NCI-H2196 (cell line): ENCODE data around the gene LGALS4.
"Not testable (repeated sequence)": the region's sequence is repeated elsewhere in the genome, so short reads cannot be mapped to it uniquely, and the experiment has no call there.

Experiments used
- DNase-seq: peaks from one replicate; lab custom pipeline; 2025; ENCODE audit not compliant: unreplicated experiment; lab: John Stamatoyannopoulos, UW

Gene LGALS4, protein sequence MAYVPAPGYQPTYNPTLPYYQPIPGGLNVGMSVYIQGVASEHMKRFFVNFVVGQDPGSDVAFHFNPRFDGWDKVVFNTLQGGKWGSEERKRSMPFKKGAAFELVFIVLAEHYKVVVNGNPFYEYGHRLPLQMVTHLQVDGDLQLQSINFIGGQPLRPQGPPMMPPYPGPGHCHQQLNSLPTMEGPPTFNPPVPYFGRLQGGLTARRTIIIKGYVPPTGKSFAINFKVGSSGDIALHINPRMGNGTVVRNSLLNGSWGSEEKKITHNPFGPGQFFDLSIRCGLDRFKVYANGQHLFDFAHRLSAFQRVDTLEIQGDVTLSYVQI

DNA sequence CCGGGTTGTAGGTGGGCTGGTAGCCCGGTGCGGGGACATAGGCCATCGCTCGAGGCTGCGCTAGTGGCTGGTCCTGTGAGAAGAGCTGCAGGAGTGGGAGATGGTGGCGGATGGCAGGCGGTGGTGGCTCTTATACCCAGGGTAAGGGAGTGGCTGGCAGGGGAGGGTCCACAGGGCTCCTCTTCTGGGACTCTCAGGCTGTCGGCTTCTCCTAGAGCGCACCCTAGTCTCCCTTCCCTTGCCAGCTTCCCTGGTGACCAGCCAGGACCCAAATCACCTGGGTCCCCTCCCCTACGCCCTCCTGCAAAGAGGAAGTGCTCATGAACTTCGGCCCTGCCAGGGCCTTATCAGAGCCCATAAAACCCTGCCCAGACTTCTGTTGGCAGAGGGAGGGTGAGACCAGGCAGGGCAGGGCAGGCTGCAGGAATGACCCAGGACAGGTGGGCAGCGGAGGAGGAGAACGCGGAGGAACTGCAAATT, at the start of gene LGALS4:
LGALS4 (minus strand) TSS at position 105 of the 480 bp plus-strand sequence; CDS start at position 46, 59 bp downstream.
- no peak for DNase-seq

DNA sequence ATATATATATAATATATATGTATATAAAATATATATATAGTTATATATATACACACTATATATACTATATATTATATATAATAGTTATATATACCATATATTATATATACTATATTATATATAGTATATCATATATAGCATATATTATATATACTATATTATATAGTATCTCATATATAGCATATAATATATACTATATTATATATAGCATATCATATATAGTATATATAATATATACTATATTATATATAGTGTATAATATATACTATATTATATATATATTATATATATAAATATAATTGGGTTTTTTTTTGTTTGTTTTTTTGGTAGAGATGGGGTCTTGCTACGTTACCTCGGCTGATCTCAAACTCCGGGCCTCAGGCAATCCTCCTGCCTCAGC, 48.6 kb upstream of the LGALS4 start:
- DNase-seq = no peak

DNA sequence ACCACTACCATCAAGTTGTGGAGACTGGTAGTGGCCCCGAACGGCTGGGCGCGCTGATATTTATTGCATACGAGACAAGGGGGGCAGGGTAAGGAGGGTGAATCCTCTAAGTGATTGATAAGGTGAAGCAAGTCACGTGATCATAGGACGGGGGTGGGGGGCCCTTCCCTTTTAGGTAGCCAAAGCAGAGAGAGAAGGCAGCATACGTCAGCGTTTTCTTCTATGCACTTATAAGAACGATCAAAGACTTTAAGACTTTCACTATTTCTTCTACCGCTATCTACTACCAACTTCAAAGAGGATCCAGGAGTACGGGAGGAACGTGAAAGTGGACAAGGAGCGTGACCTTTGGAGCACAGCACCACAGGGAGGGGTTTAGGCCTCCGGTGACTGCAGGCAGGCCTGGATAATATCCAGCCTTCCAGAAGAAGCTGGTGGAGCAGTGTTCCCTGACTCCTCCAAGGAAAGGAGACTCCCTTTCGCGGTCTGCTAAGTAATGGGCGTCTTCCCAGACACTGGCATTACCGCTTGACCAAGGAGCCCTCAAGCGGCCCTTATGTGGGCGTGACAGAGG, 47.0 kb upstream of the LGALS4 start:
- not testable (repeated sequence) for DNase-seq

DNA sequence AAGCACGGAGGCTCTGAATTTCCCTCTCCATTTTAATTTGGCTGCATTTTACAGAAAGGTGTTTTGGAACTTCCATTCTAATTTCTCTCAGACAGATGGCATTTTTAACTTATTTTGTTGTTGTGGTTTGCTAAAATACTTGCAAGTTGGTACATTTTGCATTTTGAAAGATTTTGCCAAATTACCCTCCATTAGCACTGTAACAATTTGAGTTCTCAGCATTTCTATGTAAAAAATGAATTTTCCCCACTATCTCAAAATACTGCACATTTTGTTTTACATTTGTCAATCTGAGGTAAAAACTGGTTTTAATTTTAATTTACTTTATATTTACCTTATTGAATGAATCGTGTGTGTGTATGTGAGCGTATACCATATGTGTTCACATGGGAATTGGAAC, 44.1 kb upstream of the LGALS4 start:
- no peak for DNase-seq

DNA sequence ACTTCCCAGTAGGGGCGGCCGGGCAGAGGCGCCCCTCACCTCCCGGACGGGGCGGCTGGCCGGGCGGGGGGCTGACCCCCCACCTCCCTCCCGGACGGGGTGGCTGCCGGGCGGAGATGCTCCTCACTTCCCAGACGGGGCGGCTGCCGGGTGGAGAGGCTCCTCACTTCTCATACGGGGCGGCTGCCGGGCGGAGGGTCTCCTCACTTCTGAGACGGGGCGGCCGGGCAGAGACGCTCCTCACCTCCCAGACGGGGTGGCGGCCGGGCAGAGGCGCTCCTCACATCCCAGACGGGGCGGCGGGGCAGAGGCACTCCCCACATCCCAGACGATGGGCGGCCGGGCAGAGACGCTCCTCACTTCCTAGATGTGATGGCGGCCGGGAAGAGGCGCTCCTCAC, 43.0 kb upstream of the LGALS4 start:
- DNase-seq = not testable (repeated sequence)

DNA sequence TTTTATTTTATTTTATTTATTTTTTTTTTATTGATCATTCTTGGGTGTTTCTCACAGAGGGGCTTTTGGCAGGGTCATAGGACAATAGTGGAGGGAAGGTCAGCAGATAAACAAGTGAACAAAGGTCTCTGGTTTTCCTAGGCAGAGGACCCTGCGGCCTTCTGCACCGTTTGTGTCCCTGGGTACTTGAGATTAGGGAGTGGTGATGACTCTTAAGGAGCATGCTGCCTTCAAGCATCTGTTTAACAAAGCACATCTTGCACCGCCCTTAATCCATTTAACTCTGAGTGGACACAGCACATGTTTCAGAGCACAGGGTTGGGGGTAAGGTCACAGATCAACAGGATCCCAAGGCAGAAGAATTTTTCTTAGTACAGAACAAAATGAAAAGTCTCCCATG, 42.2 kb upstream of the LGALS4 start:
- not testable (repeated sequence) for DNase-seq

DNA sequence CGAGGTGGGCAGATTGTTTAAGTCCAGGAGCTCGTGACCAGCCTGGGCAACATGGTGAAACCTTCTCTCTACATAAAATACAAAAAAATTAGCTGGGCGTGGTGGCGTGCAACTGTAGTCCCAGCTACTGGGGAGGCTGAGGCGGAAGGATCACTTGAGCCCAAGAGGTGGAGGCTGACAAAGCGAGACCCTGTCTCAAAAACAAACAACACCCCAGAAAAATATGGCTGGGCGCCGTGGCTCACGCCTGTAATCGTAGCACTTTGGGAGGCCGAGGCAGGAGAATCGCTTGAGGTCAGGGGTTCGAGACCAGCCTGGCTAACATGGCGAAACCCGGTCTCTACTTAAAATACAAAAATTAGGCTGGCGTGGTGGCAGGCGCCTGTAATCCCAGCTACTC, 40.5 kb upstream of the LGALS4 start:
- DNase-seq = no peak

DNA sequence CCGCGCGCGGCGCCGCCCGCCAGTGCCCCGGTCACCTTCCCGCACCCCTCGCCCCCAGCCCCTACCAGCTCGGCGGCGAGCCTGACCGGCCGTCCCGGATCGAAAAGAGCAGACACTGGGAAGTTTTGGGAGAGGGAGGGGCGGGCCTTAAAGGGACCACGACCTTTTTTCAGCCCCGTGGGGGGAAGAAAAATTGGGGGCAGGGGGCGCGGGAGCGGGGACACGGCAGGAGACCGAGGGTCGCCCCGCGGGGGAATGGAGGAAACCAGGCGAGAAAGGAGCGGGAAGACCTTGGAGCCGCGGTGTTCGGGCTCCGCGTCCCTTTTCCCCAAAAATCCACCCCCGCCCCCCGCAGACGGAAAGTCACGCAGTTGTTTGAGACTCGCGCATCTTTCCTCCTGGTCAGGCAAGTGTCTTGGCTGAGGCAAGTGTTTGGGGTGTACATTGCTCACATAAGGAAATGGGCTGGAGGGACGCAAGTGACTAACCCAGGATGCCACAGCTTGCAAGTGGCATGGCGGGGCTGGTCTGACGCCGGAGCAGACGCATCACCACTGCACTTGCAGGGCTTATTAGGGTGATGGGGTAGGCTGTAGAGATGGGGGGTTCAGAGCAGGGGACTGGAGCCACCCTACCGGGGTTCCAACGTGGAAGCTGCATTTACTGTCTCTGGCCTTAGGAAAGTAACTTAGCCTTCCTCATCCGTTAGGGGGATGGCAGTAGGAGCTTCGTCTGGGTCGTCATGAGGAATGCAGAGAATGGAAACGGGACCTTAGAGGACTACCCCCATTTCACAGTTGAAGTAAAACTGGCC, 39.7 kb upstream of the LGALS4 start:
- DNase-seq = peak; percentile 26

DNA sequence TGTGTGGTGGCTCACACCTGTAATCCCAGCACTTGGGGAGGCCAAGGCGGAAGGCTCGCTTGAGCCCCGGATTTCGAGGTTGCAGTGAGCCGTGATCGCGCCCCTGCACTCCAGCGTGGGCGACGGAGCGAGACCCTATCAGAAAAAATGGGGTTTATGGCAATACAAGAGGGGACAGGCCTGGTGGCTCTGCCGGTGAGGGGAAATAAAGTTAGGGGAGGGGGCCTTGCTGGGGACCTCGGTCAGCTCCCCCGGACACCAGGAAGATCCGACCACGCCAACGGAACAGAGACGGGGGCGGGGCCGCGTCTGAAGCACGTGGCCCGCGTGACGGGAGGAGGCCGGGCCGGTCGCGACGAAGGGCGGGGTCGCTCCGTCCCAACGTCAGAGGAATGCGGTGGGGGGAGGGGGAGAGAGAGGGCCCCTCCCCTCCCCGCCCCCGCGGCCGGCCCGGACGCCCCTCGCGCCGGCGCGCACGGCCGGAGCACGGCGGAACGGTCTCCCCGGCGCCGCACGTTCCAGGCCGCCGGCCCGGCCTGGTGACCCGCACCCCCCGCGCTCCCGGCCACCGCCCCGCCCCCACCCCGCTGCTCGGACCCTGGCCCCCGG, 39.0 kb upstream of the LGALS4 start:
- DNase-seq = peak; percentile 95

DNA sequence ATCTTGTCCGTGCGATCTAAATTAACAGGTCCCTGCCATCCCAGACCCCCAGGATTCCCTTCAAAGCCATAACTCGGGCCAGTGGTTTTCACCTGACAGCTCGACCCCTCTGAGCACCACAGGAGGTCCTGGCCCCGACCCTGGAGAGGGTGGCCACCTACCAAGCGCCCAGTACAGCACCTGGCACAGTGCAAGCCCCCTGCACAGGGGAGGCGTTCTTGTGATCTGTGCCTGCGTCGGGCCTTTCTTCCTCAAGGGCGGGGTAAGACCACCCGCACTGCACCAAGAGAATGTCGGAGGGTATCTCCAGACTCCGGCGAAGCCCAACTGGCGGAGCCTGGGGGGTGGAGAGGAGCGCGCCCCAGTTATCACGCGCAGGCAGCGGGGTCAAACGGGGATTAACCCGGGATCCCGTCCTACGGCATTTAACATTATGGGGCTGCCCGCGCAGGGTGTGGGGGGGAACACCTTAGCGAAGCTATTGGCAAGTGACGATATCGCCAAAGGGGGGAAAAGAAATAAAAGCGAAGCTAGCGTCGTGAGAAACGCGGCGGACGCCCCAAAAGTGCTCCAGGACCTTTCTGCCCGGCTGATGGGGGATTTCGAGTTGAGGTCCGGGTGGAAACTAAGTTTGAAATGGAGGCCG, 38.4 kb upstream of the LGALS4 start:
- no peak for DNase-seq

DNA sequence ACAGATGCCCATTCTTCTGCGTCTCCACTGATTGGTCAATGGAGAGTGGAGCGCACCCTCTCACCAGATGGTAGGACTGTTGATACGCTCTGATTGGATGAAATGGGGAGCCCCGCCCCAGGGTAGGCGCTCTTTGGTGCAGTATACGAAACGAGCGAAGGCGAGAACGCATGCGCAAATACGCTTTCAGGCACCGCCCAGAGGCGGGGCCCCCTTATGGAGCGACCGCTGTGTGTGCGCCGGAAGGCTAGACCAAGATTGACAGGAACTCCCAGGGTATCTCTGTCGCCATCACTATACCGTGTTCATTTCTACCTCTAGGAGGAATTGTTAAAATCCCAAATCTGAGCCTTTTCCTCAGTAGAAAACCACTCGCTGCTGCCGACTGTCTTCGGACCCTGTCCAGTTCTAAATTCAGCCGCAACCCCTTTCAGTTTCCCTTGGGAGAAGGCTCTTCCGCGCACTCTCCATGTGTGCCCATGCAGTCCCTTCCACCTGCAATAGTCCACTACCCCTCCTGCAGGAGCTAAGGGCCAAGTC, 37.8 kb upstream of the LGALS4 start:
- peak; percentile 52 for DNase-seq

DNA sequence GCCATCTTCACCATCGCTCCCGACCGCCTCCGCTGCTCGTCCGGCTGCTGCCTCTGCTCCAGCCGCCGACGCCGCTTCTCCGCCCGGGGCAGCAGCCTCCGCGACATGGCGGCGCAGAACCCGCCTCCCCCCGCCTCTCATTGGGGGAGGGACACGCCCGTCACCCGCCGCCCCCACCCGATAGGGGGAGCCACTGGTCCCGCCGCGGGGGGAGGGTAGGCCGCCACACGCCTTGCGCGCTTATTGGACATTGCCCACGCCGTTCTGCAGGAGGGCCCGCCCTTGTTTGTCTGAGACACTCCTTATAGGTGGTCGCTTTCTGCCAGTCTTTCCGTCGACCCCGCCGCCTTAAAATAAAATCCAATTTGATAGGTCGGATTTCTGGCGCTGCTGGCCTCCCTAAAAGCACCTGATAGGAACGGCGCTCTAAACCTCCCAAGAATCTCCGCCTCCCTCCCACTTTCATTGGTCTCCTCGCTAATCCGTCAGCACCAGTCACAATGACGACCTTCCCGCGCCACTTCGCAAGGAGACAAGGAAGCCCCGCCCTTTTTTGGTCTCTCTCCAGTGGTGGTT, 37.2 kb upstream of the LGALS4 start, which contains the start of gene HNRNPL:
HNRNPL (minus strand) TSS at position 127 of the 576 bp plus-strand sequence; CDS start at position 107, 20 bp downstream.
- peak; percentile 100 for DNase-seq

DNA sequence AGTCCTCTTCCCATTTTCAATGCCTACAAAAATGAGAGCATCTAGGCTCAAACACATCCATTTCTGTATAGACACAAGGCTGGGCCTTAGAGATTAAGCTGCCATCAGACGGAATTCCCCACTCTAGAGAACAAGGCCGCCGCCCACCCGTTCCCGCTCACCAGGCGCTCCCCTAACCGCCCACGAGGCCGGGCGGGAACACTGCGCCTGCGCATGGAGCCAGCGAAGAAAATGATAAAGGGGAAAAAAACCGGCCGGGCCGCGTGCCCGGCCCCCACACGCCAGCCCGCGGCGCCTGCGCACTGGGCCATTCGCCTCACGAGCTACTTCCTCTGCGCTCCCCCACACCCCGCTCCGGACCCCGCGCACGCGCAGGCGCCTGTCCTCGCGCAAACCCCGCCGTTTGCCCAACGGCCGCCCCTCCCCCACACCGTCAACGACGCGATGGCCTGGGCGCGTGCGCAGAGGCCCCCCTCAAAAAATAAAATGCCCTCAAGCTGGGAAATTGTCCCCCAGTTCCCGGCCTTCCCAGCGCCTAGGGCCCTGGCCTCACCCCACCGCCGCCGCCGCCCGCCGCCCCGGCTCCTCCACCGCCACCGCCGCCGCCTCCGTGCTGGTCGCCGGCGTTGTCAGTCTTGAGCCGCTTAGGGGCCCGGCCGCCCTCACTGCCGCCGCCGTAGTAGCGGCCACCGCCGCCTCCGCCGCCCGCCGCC, 36.6 kb upstream of the LGALS4 start:
- DNase-seq = peak; percentile 98

DNA sequence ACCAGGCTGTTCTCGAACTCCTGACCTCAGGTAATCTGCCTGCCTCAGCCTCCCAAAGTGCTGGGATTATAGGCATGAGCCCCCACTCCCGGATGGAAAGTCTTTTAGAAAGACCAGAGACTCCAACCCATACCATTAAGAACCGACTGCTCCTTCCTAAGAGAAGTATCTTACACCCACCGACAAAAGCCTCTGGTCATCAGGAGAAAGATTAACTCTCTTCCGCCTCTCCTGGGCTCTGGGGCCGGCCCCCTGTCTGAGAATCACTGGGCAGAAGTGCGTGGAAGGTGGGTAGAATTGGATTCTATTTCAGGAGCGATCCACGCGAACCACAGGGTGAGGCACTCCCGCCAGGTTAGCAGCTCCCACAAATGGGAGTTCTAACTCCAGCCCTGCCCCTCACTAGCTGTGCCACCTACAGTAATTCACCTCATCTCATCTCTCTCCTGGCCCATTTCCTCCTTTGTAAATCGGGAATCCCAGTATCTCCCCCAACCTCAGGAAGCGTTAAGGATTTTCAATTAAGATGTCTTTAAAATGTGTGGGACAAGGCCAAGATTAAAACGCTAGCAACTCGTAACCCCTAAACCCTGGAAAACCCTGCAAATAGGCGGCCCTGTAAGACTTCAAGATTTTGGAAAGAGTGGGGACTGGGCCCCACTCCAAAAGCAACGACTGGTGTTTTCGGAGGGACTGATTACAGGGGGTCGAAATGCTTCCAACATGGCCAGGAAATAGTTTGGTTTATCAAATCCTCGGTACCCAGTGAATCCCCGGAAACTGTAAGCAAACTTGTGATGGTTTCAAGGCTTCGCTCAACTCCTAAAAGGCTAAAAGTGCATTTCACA, 35.8 kb upstream of the LGALS4 start:
- no peak for DNase-seq

DNA sequence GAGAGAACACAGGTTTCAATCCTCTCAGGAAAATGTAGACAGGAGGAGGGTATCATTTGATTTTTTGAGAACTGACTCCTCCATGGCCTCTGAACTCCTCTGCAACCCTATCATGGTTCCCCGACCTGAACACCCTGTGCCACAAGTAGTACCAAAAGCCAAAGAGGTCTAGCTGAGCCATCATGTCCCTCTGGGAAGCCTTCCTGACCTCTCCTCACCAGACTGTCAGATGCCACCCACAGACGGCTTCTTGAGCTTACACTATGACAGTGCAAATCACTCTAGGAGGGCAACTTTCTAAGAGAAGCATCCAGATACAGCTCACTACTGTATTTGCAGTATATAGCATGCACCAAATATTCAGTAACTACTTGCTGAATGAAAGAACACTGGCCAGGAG, 33.4 kb upstream of the LGALS4 start:
- DNase-seq = no peak

DNA sequence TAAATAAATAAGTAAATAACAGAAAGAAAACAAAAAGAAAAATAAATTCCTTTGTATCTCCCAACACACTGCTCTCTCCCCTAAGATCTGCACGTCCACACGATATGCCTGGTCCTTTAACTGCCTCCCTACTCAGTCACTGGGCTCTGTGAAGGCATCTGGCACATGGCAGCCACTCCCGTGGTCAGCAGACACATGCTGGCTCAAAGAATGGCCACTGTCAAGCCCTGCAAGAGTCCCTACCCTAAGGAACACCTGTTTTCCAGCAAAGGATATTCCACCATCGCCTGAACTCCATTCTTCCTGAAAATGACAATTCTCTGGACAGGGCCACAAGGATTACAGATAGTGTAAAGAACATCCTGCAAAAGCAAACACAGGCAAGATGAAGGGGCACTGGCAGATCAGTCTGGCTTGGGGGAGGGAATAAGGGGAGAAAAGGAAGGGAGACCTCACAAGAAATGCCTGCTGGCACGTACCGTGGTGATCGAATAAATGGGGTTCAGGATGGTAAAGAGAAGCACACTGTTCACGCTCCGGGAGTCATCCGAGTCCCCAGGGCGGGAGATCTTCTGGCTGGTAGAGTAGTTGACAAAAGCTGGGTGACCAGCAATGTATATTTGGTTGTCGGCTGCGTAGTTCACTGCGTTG, 32.8 kb upstream of the LGALS4 start:
- DNase-seq = no peak

DNA sequence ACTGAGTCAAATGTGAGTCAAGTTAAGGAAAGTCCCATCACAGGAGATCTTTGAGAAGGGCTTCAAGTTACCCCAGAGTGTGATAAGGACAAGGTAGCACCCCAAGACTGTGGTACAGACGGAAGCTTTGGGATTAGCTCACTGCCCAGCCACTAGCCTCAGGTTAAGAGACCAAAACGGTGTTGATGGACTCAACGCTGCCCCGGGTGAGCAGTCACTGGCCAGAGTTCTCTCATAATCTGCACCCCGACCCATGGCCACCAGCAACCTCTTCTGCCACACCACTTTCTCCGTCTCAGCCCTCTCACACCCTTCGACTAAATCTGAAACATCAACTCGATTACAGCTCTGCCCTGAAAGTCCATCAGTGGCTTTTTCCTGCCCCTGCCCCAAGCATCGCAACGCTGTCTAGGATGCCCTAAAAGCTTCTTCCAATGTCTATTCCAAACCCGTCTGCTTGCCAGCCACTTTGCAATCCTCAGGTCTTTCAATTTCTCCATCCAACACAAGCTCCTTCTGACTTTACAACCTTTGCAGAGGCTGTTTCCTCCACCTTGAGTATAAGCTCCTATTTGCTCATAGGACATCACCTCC, 31.4 kb upstream of the LGALS4 start:
- DNase-seq = no peak
